ENCODE data around the gene CYP2B6. TPM values are rescaled to one million over a fixed set of nuclear protein-coding genes. Genes with fewer than 3 reads are reported as not detected.
"Not testable (repeated sequence)": the region's sequence is repeated elsewhere in the genome, so short reads cannot be mapped to it uniquely, and the experiment has no call there.

Gene CYP2B6
- total and polyA plus RNA-seq, 2 donors (not counting 3 experiments of a cell fraction or from before 2014, with no cell fraction given): not detected

GRCh38 chr19:40962460-40962961 is 28.6 kb upstream of the CYP2B6 start:
- H3K36me3 ChIP-seq (ENCODE audit: control insufficient read depth in 2 of 2, extremely low read depth in 1 of 2, insufficient read depth in 2 of 2, low read length in 2 of 2): no peaks in the 10 kb centered on the region
- H3K4me2 ChIP-seq (ENCODE audit: insufficient read depth, low read length): no peak overlapping the region
- ChIA-PET CTCF (interaction anchor here (1.0 to 1.4 kb wide), 2 partner anchors 12 to 182 kb away, joined by 3 to 7 read pairs; no protein-coding TSS in a partner anchor), POLR2A (no interaction called here)
- H3K9me1 ChIP-seq (replicated peaks; ENCODE audit: control insufficient read depth, extremely low read depth, insufficient read depth, low read length): no peaks in the 10 kb centered on the region
- no peak overlapping the region for H3K4me3 ChIP-seq (replicated peaks in 1 of 3; ENCODE audit: insufficient read depth in 1 of 3, low read depth in 1 of 3, low read length in 3 of 3)
- BruUV-seq (replicated peaks): no TSS peak
- no peak overlapping the region for H3K9ac ChIP-seq (replicated peaks; ENCODE audit: extremely low read depth, insufficient read depth, low read length)
- no peaks in the 10 kb centered on the region for H3K9me3 ChIP-seq (replicated peaks; ENCODE audit: control insufficient read depth, insufficient read depth, low read length)
- H4K20me1 ChIP-seq (replicated peaks; ENCODE audit: control insufficient read depth, extremely low read depth, insufficient read depth, low read length): no peaks in the 10 kb centered on the region
- no peak overlapping the region for H3K27ac ChIP-seq (ENCODE audit: insufficient read depth, low read depth, low read length)
- peaks cover 2 to 5% of the 10 kb centered on the region in 2 experiments for H3K27me3 ChIP-seq (ENCODE audit: control insufficient read depth in 2 of 2, insufficient read depth in 2 of 2, low read length in 2 of 2)
- dilution Hi-C loops (cut with MboI; ENCODE audit: extremely low pct_ligation_motif_present, low sequenced_read_pairs): no loop called here
- no peak overlapping the region for H2AFZ ChIP-seq (ENCODE audit: low read depth, low read length)
- no peak for FAIRE-seq
- no peaks in the 10 kb centered on the region for H3K79me2 ChIP-seq (ENCODE audit: control insufficient read depth, insufficient read depth, low read length)
- intact Hi-C loops (cut with micrococcal nuclease): no loop called here
- no peak for DNase-seq (ENCODE audit: low read depth, low spot score)
- TF ChIP-seq MAX (IDR thresholded peaks at IDR 0.05; ENCODE audit: insufficient read depth, insufficient read length): no peak
- TF ChIP-seq MYC (IDR thresholded peaks at IDR 0.05; ENCODE audit: low read depth, low read length): no peak
- TF ChIP-seq EZH2 (IDR thresholded peaks at IDR 0.05; ENCODE audit: borderline replicate concordance, low read depth, low read length, severe bottlenecking): no peak
- no peak for TF ChIP-seq JUN (IDR thresholded peaks at IDR 0.05; ENCODE audit: borderline replicate concordance, insufficient read depth, insufficient read length, low read depth)
- no peak for TF ChIP-seq POLR2AphosphoS5 (IDR thresholded peaks at IDR 0.05; ENCODE audit: insufficient read depth, low read depth, low read length)
- no peak for TF ChIP-seq POLR2A (IDR thresholded peaks at IDR 0.05; ENCODE audit: low read depth, low read length)
- TF ChIP-seq CTCF (IDR thresholded peaks at IDR 0.05; ENCODE audit: extremely low read depth in 1 of 2, insufficient read depth in 1 of 2, low read depth in 1 of 2, low read length in 2 of 2): no peak
- TF ChIP-seq GATA2 (IDR thresholded peaks at IDR 0.05; ENCODE audit: insufficient read depth, insufficient read length, low read depth, low read length): no peak
- no peaks in the 10 kb centered on the region for H3K4me1 ChIP-seq (ENCODE audit: control insufficient read depth, extremely low read depth, insufficient read depth, low read length)

- CTCF ChIA-PET: interaction anchor here (0.5 to 0.9 kb wide), 2 partner anchors 10 to 23 kb away, joined by 3 read pairs; no protein-coding TSS in a partner anchor
- DNase-seq (ENCODE audit: low read depth, low spot score); intact Hi-C loops (cut with micrococcal nuclease); H3K4me3 ChIP-seq (replicated peaks in 1 of 3; ENCODE audit: insufficient read depth in 1 of 3, low read depth in 1 of 3, low read length in 3 of 3); H3K36me3 ChIP-seq (ENCODE audit: control insufficient read depth in 2 of 2, extremely low read depth in 1 of 2, insufficient read depth in 2 of 2, low read length in 2 of 2); H3K4me1 ChIP-seq (ENCODE audit: control insufficient read depth, extremely low read depth, insufficient read depth, low read length); H3K9me3 ChIP-seq (replicated peaks; ENCODE audit: control insufficient read depth, insufficient read depth, low read length); BruUV-seq (replicated peaks); H3K9ac ChIP-seq (replicated peaks; ENCODE audit: extremely low read depth, insufficient read depth, low read length); H4K20me1 ChIP-seq (replicated peaks; ENCODE audit: control insufficient read depth, extremely low read depth, insufficient read depth, low read length); H3K4me2 ChIP-seq (ENCODE audit: insufficient read depth, low read length); H3K79me2 ChIP-seq (ENCODE audit: control insufficient read depth, insufficient read depth, low read length); H2AFZ ChIP-seq (ENCODE audit: low read depth, low read length); FAIRE-seq; dilution Hi-C loops (cut with MboI; ENCODE audit: extremely low pct_ligation_motif_present, low sequenced_read_pairs); H3K9me1 ChIP-seq (replicated peaks; ENCODE audit: control insufficient read depth, extremely low read depth, insufficient read depth, low read length); H3K27me3 ChIP-seq (ENCODE audit: control insufficient read depth in 2 of 2, insufficient read depth in 2 of 2, low read length in 2 of 2); H3K27ac ChIP-seq (ENCODE audit: insufficient read depth, low read depth, low read length): not testable (repeated sequence)
- POLR2A ChIA-PET: interaction anchor here (0.6 kb wide), 1 partner anchor 62 kb away, joined by 5 read pairs; no protein-coding TSS in a partner anchor
Measured at GRCh38 chr19:40964361-40964760, 26.7 kb upstream of the CYP2B6 start.

- H3K9ac ChIP-seq (replicated peaks; ENCODE audit: extremely low read depth, insufficient read depth, low read length); H3K4me2 ChIP-seq (ENCODE audit: insufficient read depth, low read length); H3K27me3 ChIP-seq (ENCODE audit: control insufficient read depth in 2 of 2, insufficient read depth in 2 of 2, low read length in 2 of 2); H3K4me1 ChIP-seq (ENCODE audit: control insufficient read depth, extremely low read depth, insufficient read depth, low read length); H3K4me3 ChIP-seq (replicated peaks in 1 of 3; ENCODE audit: insufficient read depth in 1 of 3, low read depth in 1 of 3, low read length in 3 of 3); intact Hi-C loops (cut with micrococcal nuclease); H3K79me2 ChIP-seq (ENCODE audit: control insufficient read depth, insufficient read depth, low read length); POLR2A ChIA-PET; H4K20me1 ChIP-seq (replicated peaks; ENCODE audit: control insufficient read depth, extremely low read depth, insufficient read depth, low read length); H3K27ac ChIP-seq (ENCODE audit: insufficient read depth, low read depth, low read length); CTCF ChIA-PET; H3K9me1 ChIP-seq (replicated peaks; ENCODE audit: control insufficient read depth, extremely low read depth, insufficient read depth, low read length); H3K9me3 ChIP-seq (replicated peaks; ENCODE audit: control insufficient read depth, insufficient read depth, low read length); FAIRE-seq; dilution Hi-C loops (cut with MboI; ENCODE audit: extremely low pct_ligation_motif_present, low sequenced_read_pairs); H2AFZ ChIP-seq (ENCODE audit: low read depth, low read length); BruUV-seq (replicated peaks); H3K36me3 ChIP-seq (ENCODE audit: control insufficient read depth in 2 of 2, extremely low read depth in 1 of 2, insufficient read depth in 2 of 2, low read length in 2 of 2); DNase-seq (ENCODE audit: low read depth, low spot score): not testable (repeated sequence)
Measured at GRCh38 chr19:40965351-40965750, 25.7 kb upstream of the CYP2B6 start.

Data from endothelial cell of umbilical vein (primary cell).